ENCODE measurements around the gene HSDL2.
"Not testable (repeated sequence)": the region's sequence is repeated elsewhere in the genome, so short reads cannot be mapped to it uniquely, and the experiment has no call there.

HSDL2 gene

DNA sequence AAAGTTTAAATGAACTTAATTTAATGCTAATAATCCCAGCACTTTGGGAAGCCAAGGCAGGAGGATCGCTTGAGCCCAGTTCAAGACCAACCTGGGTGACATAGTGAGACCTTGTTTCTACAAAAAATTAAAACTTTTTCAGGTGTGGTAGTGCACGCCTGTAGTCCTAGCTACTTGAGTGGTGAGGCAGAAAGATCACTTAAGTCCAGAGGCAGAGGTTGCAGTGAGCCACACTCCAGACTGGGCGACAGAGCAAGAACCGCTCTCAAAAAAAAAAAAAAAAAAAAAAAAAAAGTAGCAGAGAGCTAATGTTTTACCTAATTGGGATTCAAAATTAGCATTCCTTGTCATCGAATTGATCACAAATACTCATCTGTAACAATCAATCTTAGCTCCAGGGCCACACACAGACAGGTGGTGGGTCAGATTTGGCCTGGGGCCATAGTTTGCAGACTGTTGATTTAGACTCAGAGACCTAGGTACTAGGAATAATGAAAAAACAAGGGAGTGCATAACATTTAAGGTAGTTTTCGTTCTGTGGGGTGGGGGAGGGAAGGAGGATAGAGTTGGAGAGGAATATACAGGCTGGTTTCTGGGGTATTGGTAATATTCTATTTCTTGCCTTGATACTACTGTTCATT lies 21.4 kb downstream of the HSDL2 start:
- no peak for DNase-seq

- DNase-seq: no peak
Observed at GRCh38 chr9:112403614-112404201, 23.8 kb downstream of the HSDL2 start.

DNA sequence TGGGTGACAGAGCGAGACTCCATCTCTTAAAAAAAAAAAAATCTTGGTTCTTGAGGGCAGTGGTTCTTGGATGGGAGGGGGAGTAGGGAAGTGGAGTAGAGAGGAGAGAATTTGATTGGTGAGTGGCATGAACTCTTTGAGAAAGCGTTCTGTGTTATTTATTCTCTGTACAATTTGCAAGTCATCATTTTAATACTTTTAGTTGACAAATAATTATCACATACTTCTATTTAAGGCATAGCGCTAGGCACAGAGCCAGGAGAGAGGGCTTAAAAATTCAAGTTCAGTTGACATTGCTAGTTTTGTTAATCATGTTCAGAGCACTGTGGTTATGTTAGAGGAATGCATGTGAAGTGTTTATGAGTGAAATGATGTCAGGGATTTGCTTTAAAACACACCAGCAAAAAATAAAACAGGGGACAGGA lies 24.6 kb downstream of the HSDL2 start:
- DNase-seq: peak; percentile 80

GRCh38 chr9:112408275-112408674 lies 28.4 kb downstream of the HSDL2 start:
- no peak for DNase-seq

DNA sequence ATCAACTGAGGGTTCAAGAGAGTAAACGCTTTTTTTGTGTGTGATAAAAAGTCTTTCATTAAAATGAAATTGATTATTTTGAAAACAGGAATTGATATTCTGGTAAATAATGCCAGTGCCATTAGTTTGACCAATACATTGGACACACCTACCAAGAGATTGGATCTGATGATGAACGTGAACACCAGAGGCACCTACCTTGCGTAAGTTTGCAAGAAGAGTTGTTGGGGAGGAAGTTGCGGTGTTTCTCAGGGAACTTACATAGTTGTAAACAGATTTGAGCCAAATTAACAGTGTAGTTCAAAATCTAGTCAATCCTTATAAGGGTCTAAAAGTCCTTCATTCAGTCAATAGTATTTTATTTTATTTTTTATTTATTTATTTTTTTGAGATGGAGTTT lies 28.9 kb downstream of the HSDL2 start:
- no peak for DNase-seq

GRCh38 chr9:112409758-112410157 lies 29.9 kb downstream of the HSDL2 start:
- DNase-seq: no peak

- peak; percentile 1 for DNase-seq
Observed at GRCh38 chr9:112411626-112412027, 31.7 kb downstream of the HSDL2 start.

GRCh38 chr9:112413728-112414127 lies 33.8 kb downstream of the HSDL2 start:
- DNase-seq: not testable (repeated sequence)

GRCh38 chr9:112420208-112420607 lies 40.3 kb downstream of the HSDL2 start:
- no peak for DNase-seq

DNA sequence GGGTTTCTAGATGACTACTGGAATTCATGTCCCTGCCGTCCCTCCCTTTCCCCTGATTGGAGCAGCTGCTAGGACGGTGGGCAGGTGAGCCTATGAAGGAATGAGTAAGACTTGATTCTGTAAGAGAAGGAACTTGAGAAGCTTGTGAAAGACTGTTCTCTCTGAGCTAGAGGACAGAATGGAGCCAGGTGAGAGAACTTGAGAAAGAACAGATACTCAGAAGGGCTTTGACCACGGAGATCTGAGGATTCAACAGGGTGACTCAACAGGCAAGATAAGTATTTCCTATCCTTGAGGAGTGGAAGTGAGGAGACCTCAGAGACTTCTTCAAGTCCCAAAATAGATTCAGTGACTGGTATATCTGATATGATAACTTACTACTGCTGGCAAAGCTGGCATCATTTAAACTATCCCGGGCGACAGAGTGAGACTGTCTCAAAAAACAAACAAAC lies 41.9 kb downstream of the HSDL2 start:
- no peak for DNase-seq

DNA sequence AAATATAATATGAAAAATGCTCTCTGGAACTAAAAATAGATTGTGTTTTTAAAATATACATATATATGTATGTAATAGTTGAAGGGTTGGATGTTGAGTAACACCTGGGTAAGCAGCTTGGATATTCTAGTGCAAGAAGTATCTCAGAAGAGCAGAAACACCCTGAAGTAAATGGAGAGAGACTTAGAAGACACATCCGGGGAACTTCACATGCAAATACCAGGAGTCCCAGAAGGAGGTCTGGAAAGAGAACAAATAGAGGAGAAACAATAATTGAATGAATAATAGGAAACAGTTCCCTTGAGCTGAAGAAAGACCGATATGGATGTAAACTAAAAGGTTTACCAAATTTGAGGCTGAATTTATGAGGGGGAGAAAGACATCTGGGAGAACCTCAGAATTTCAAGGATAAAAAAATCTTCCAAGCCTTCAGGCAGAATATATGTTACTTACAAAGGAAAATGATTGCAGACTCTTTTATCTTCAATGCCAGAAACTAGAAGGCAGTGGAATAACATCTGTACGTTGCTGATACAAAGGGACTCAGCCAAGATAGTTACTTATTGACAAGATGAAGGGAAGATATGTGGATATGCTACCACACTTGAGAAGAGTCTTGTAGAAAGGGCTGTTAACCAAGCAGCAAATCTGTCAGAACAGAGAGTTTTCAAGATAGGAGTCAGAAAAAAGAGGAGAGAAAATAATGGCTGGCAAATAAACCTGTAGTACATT lies 42.7 kb downstream of the HSDL2 start:
- DNase-seq: no peak

DNA sequence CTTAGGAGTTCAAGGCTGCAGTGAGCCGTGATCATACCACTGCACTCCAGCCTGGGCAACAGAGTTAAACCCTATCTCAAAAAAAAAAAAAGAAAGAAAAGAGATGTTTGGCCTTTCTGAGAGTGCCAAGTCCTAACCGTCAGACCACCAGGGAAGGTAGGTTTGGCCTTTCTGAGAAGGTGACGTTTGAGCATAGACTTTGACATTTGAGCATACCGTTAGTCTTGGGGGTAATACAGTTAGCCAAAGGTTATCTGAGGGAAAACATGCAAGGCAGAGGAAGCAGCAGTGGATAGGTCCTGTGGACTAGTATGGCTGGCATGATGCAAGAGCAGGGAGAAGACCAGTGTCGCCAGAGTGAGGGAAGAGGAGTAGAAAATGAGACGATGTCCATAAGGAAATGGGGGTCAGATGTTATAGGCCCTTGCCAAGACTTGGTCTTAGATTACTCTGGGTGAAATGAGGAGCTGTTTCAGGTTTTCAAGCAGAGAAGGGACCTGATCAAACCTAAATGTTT lies 50.2 kb downstream of the HSDL2 start:
- no peak for DNase-seq

DNA sequence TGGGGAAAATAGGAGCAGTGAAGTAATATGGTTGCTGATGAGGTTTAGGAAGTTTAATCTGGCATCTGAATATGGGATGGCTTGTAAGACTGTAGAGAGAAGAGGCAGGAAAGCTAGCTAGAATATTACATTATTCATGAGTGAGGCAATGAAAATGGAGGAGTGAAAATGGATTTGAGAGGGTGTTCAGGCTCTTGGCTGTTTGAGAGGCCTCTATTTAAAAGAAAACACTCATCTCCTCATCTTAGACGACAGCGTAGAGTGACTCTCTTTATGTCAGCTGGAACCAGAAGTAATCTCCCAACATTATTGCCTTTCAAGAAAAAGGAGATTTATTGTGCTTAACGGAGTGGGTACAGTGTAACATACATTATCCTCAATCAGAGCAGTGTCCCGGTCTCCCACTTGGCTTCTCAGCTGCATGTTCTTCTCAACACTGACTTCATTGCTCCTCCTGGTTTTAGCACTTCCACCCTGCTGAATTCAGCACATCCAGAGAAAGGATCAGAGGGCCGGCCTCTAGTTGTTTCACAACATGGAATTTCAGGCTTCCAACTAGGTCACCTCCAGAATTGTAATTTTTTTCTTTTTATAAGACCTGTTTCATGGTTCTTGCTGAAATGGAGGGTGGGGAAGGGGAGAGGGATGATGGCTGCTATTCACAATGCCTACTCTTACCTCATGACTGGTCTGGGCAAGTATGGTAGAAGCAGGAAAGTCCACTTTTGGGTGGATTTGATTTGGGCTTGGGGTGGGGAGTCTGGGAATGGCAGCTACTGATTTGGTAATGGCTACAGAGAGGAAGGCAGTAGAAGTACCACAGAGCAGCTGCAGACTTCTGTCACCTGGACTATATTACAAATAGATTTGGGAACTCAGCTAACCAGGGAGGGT lies 53.8 kb downstream of the HSDL2 start:
- DNase-seq: no peak

DNA sequence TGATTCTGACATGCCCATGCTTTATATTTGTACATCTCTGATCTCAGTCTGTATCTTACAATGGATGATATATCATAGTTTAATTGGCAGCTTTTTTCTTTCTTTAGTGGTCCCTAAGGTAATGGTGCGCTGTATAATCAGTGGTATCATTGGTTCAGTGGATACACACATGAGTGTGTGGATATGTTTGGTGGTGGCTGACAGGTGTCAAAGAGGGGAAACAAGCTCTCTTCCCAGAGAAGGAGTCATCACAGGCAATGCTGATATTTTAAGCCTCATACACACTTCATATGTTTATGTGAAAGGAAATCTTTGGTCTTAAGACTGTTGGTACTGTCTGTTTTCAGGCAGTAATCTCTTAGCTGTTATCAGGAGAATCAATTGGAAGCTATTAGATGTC lies 54.6 kb downstream of the HSDL2 start:
- DNase-seq: no peak

DNA sequence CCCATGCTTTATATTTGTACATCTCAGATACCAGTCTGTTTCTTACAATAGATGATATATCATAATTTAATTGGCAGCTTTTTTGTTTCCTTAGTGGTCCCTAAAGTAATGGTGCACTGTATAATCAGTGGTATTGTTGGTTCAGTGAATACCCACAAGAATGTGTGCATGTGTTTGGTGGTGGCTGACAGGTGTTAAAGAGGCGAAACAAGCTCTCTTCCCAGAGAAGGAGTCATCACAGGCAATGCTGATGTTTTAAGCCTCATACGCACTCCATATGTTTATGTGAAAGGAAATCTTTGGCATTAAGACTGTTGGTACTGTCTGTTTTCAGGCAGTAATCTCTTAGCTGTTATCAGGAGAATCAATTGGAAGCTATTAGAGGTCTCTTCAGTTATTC lies 57.5 kb downstream of the HSDL2 start:
- no peak for DNase-seq

- no peak for DNase-seq
Observed at GRCh38 chr9:112439171-112439570, 59.3 kb downstream of the HSDL2 start.

GRCh38 chr9:112439825-112440224 lies 59.9 kb downstream of the HSDL2 start:
- DNase-seq: no peak

GRCh38 chr9:112443200-112443599 lies 63.3 kb downstream of the HSDL2 start:
- DNase-seq: peak; percentile 12

GRCh38 chr9:112443636-112444035 lies 63.7 kb downstream of the HSDL2 start:
- no peak for DNase-seq

- DNase-seq: no peak
Observed at GRCh38 chr9:112445196-112445595, 65.3 kb downstream of the HSDL2 start.

DNA sequence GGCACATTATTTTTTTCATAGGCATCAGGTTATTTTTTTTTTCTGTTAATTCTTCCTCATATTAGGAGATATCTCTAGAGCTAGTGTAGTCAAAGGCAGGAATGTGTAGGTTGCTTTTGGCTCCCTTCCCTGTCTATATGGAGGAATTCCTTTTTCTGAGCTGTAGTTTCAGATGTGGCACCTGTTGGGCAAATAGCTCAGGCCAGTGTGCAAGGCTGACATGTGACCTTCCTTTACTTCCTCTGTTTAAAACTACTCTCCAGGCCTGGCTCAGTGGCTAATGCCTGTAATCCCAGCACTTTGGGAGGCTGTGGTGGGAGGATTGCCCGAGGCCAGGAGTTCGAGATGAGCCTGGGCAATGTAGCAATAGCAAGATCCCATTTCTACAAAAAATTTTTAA lies 66.2 kb downstream of the HSDL2 start:
- no peak for DNase-seq

GRCh38 chr9:112446526-112446925 lies 66.6 kb downstream of the HSDL2 start:
- no peak for DNase-seq

DNA sequence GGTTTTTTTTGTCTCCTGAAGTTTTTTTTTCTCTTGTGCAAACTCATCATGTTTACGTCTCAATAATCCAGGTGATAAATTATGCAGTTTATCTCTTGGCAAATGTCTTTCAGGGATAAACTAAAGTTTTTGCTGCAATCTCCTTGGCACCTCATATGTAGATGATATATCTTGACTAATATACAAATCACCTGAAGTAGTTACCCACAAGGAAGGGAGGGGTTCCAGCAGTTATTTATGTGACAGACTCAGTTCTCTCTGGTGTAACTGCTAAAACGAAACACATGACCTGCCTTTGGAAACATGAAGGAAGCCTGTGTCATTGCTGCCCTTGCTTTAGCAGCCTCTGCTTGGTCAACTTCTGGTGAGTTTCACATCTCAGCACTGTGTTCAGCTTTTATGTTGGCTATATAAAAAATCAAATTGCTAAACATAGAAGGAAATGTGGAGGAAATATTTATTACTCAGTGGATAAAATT lies 67.4 kb downstream of the HSDL2 start:
- DNase-seq: peak; percentile 68

Data from fibroblast of skin of right quadriceps (primary cell).